Kidney (tissue), 14 donors: ENCODE results near the gene GGT7. TPM values are rescaled to one million over a fixed set of nuclear protein-coding genes. Genes with fewer than 3 reads are reported as not detected.

Experiments used
- DNase-seq, 5 donors: peaks; one replicate each; pipeline ENCODE4 v3.0.0-alpha.2; 2013 to 2020
- FAIRE-seq: peaks from 2 replicates; lab custom pipeline; 2012; peaks lifted over from hg19 to GRCh38; lab: Jason Lieb, UNC
- H3K27ac ChIP-seq, 2 donors: one replicate each; pipeline ENCODE4 v1.7.0; 2013; ENCODE audit warnings: low read depth in 2 of 2, low read length in 2 of 2, inconsistent platforms in 1 of 2
- H3K27me3 ChIP-seq: one replicate; pipeline ENCODE4 v1.7.1; 2013; ENCODE audit warnings: low read length, inconsistent platforms; ENCODE audit not compliant: control insufficient read depth, insufficient read depth
- H3K36me3 ChIP-seq, 3 donors: one replicate each; pipeline versions ENCODE4 v1.7.0 to v1.7.1; 2013; ENCODE audit warnings: low read length in 3 of 3, control low read depth in 1 of 3, inconsistent platforms in 1 of 3; ENCODE audit not compliant: insufficient read depth in 3 of 3, control insufficient read depth in 2 of 3
- H3K4me1 ChIP-seq, 3 donors: one replicate each; pipeline versions ENCODE4 v1.7.0 to v1.7.1; 2013; ENCODE audit warnings: low read length in 3 of 3, inconsistent platforms in 1 of 3, low read depth in 1 of 3; ENCODE audit not compliant: control insufficient read depth in 2 of 3, insufficient read depth in 2 of 3
- H3K4me3 ChIP-seq, 3 donors: one replicate each; pipeline versions ENCODE4 v1.7.0 to v1.8.1; 2013; ENCODE audit warnings: low read length in 3 of 3, control low read depth in 1 of 3, inconsistent platforms in 1 of 3
- H3K9ac ChIP-seq, 3 donors: one replicate each; pipeline versions ENCODE4 v1.7.0 to v1.7.1; 2013; ENCODE audit warnings: low read length in 3 of 3, control low read depth in 1 of 3, inconsistent platforms in 1 of 3
- H3K9me3 ChIP-seq, 3 donors: one replicate each; pipeline versions ENCODE4 v1.7.0 to v1.7.1; 2013; ENCODE audit warnings: low read length in 3 of 3, control low read depth in 1 of 3, inconsistent platforms in 1 of 3; ENCODE audit not compliant: control insufficient read depth in 2 of 3, insufficient read depth in 1 of 3
- CTCF ChIP-seq: IDR thresholded peaks from 3 replicates; pipeline ENCODE4 v1.5.1; 2012; ENCODE audit warnings: mild to moderate bottlenecking, moderate library complexity, borderline replicate concordance; ENCODE audit not compliant: insufficient read depth; ENCODE audit errors: extremely low read depth
- intact Hi-C: fragments of 100-400 bp; cut with DNase I; formaldehyde crosslinking; loops from one replicate; pipeline ENCODE4 v1.11.1; 2022
- polyA plus RNA-seq: library from polyadenylated mRNA; stranded (reverse); fragments of 350-450 nt; fragmentation: Illumina TruSeq; extraction: RNeasy Lipid Tissue Mini Kit (QIAGEN cat#74804); gene quantifications from one replicate; pipeline ENCODE4 v1.2.3, GENCODE V29; 2014; ENCODE audit warnings: low read depth, low replicate concordance; ENCODE audit not compliant: insufficient read depth
- total RNA-seq: library from RNA; stranded (reverse); fragmentation: NEBNext Ultra II Directional; extraction: Animal tissue kit (Norgen Biotek cat#: 25700); gene quantifications from one replicate; pipeline ENCODE4 v1.2.1, GENCODE V29; 2021
- donor health status: control.
- donor health status: control.
- donor health status: control.
- donor health status: control.
- donor health status: control.
- donor health status: DM: yes; HTN: yes; CAD: no.
- donor health status: Normal renal cell carcinoma (clear cell type).

The GGT7 gene
- total and polyA plus RNA-seq, 2 donors from 2014 or later, result 24.3 to 27.0 TPM

DNA sequence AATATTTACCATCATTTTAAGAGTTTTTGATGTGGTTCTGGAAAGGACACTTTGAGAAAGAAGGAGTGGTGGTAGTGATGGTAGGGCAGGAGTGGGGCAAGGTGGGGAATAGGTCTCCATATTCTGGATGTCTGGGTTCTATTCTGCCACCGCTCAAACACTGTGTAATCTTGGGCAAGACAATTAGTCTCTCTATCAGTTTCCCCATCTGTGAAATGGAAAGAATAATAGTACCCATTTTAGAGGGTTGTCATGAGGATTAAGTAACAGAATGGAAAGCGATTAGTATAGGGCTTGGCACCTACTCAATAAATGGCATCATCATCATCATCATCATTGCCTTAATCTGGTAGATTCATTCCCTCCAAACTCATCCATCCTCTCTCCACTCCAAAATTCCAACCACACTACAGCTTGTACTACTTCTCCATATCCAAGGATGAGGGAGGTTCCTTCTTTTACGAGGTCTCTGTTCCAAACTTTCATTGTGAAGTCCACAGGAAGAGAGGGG is 982 bp upstream of the GGT7 start:
- H3K9ac ChIP-seq, result peak overlapping the region in 1 of 3 donors; percentile 88
- TF ChIP-seq CTCF, result no peak
- H3K9me3 ChIP-seq, result no peaks in the 10 kb centered on the region
- intact Hi-C loops, result loop anchor here (5.0 kb wide), 1 partner anchor 84 kb away; the partner anchor contains the start of genes GSS and MYH7B
- H3K27ac ChIP-seq, result no peak overlapping the region
- peaks cover 0 to 31% (median 13%) of the 10 kb centered on the region in 3 donors for H3K4me1 ChIP-seq
- H3K27me3 ChIP-seq, result no peaks in the 10 kb centered on the region
- DNase-seq (no peak), FAIRE-seq (no peak)
- no peaks in the 10 kb centered on the region for H3K36me3 ChIP-seq
- H3K4me3 ChIP-seq, result peak overlapping the region in 1 of 3 donors; percentile 77

DNA sequence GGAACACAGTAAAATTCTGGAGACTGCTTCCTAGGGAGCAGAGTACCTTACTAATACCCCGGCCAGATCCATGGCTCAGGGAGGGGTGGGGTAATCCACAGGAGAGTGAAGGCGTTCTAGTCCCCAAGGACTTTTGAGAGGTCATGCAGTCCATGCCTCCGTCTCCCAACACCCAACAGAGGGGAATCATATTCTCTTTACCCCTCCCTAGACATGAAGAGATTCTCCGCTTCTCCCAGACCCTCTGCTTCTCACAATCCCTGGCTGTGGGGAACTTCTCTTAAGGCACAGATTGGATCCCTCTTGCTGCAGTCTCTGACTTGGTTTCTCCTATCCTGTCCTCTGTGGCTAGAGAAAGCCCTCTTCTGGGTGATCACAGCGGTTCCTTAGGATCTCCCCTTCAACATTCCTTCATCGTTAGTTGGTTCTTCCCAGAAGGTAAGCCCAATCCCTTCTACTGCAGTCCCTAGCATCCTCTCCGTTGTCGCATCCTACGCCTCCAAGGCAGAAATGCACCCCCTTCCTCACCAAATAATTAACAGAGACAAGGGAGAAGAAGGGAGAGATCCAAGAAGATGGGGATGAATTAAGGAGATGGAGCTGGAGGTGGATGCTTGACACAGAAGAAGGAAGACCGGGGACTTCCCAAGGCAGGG is 562 bp downstream of the GGT7 start:
- peak in 1 of 5 donors; percentile 17 for DNase-seq
- no peaks in the 10 kb centered on the region for H3K27me3 ChIP-seq

GRCh38 chr20:34871320-34871926 is 1.2 kb downstream of the GGT7 start:
- no peaks in the 10 kb centered on the region for H3K9me3 ChIP-seq
- H3K27ac ChIP-seq, result no peak overlapping the region
- H3K27me3 ChIP-seq, result no peaks in the 10 kb centered on the region
- no peak for TF ChIP-seq CTCF
- H3K9ac ChIP-seq, result no peak overlapping the region
- peak overlapping the region in 2 of 3 donors; percentile 1 to 77 for H3K4me3 ChIP-seq
- FAIRE-seq (no peak), DNase-seq (no peak)
- peaks cover 0 to 25% (median 13%) of the 10 kb centered on the region in 3 donors for H3K4me1 ChIP-seq
- no peaks in the 10 kb centered on the region for H3K36me3 ChIP-seq
- intact Hi-C loops, result loop anchor here (5.0 kb wide), 1 partner anchor 86 kb away; the partner anchor contains the start of genes GSS and MYH7B

More for the DNA sequence above, 562 bp downstream of the GGT7 start:
- TF ChIP-seq CTCF, result no peak
- Histone ChIP-seq H3K27ac (no peak overlapping the region), H3K36me3 (no peaks in the 10 kb centered on the region), H3K9me3 (no peaks in the 10 kb centered on the region), H3K4me1 (peaks cover 0 to 27% (median 13%) of the 10 kb centered on the region in 3 donors), H3K4me3 (peak overlapping the region; percentile 73 to 77 (median 74)), H3K9ac (peak overlapping the region; percentile 37 to 76 (median 56))
- no peak for FAIRE-seq
- intact Hi-C loops, result loop anchor here (5.0 kb wide), 1 partner anchor 85 kb away; the partner anchor contains the start of genes GSS and MYH7B
